ENCODE results near the gene AJAP1. TPM values are rescaled to one million over a fixed set of nuclear protein-coding genes. Genes with fewer than 3 reads are reported as not detected.

AJAP1 gene
- total and polyA plus RNA-seq, 2 of the 8 experiments (the other 6 are each of a cell fraction or from before 2014, with no cell fraction given): 1.9 to 6.2 TPM

GRCh38 chr1:4761324-4761723 is 106.9 kb downstream of the AJAP1 start:
- Histone ChIP-seq H2BK120ac (replicated peaks; ENCODE audit: low read depth, low read length) (no peak overlapping the region), H2AK5ac (ENCODE audit: low read depth, low read length) (no peak overlapping the region), H4K8ac (ENCODE audit: extremely low read depth, insufficient read depth, low read length) (no peak overlapping the region), H3K14ac (ENCODE audit: insufficient read length) (no peak overlapping the region), H3K56ac (replicated peaks; ENCODE audit: insufficient read length, low read depth, low read length) (no peak overlapping the region), H3K36me3 (ENCODE audit: control insufficient read depth in 2 of 4, insufficient read depth in 4 of 4, low read length in 3 of 4) (no peaks in the 10 kb centered on the region), H3K23ac (ENCODE audit: insufficient read length) (no peak overlapping the region), H4K5ac (ENCODE audit: insufficient read length, low read depth, low read length) (no peak overlapping the region), H3K23me2 (ENCODE audit: low read depth, low read length) (peaks cover 3% of the 10 kb centered on the region), H3K79me2 (ENCODE audit: control insufficient read depth in 1 of 2, insufficient read depth in 2 of 2, low read length in 2 of 2) (no peaks in the 10 kb centered on the region), H2BK12ac (ENCODE audit: low read depth, low read length) (no peak overlapping the region), H2AFZ (ENCODE audit: low read length) (no peak overlapping the region), H3K9me3 (ENCODE audit: insufficient read depth in 2 of 2, low read depth in 1 of 2, low read length in 1 of 2) (no peaks in the 10 kb centered on the region; a peak in 1 of 4 replicates), H3K27me3 (replicated peaks in 1 of 4; ENCODE audit: control insufficient read depth in 3 of 4, extremely low read depth in 1 of 4, insufficient read depth in 3 of 4, low read length in 3 of 4) (0 out of 7 replicates have a peak, but pooled peaks cover 0 to 4% (median 0%) of the 10 kb centered on the region in 4 experiments), H3K4me2 (ENCODE audit: insufficient read depth in 1 of 2, low read depth in 2 of 2, low read length in 2 of 2) (no peak overlapping the region), H3K4ac (replicated peaks; ENCODE audit: insufficient read length, low read depth, low read length) (no peak overlapping the region), H2BK20ac (ENCODE audit: low read length) (no peak overlapping the region), H3K4me1 (replicated peaks in 1 of 4; ENCODE audit: control insufficient read depth in 3 of 4, insufficient read depth in 4 of 4, low read length in 3 of 4) (peaks cover 3 to 10% (median 7%) of the 10 kb centered on the region in 4 experiments), H3K4me3 (ENCODE audit: extremely low read depth in 1 of 4, insufficient read depth in 2 of 4, low read depth in 3 of 4, low read length in 4 of 4) (no peak overlapping the region), H3K9ac (replicated peaks in 1 of 4; ENCODE audit: extremely low read depth in 1 of 4, low read depth in 3 of 4, low read length in 3 of 4) (no peak overlapping the region), H2BK5ac (ENCODE audit: low read depth, low read length) (no peak overlapping the region), H2BK15ac (ENCODE audit: low read length) (no peak overlapping the region), H3K18ac (ENCODE audit: extremely low read depth, low read length) (no peak overlapping the region), H4K91ac (replicated peaks; ENCODE audit: insufficient read length, low read length) (no peak overlapping the region), H4K20me1 (replicated peaks in 1 of 2; ENCODE audit: control insufficient read depth in 1 of 2, insufficient read depth in 2 of 2, low read length in 2 of 2) (peaks cover 0 to 2% of the 10 kb centered on the region in 2 experiments), H3K79me1 (ENCODE audit: low read depth, low read length) (no peaks in the 10 kb centered on the region; the same call in 1 of the 2 replicates), H3K27ac (ENCODE audit: low read depth, low read length) (no peak overlapping the region)
- DNase-seq (ENCODE audit: low read depth in 1 of 2, low spot score in 2 of 2) (no peak), FAIRE-seq (no peak)
- TF ChIP-seq HDAC2 (IDR thresholded peaks at IDR 0.05; ENCODE audit: borderline replicate concordance in 1 of 2, low read depth in 2 of 2, low read length in 2 of 2) (no peak), TBP (IDR thresholded peaks at IDR 0.05; ENCODE audit: low read depth, low read length) (no peak), YY1 (IDR thresholded peaks at IDR 0.05; ENCODE audit: low read depth, low read length) (no peak), SUZ12 (IDR thresholded peaks at IDR 0.05; ENCODE audit: low read length) (no peak), RBBP5 (IDR thresholded peaks at IDR 0.05; ENCODE audit: borderline replicate concordance, low read depth, low read length) (no peak), CBX5 (IDR thresholded peaks at IDR 0.05; ENCODE audit: low read depth, low read length) (no peak), SIX5 (IDR thresholded peaks at IDR 0.05; ENCODE audit: low read depth, low read length) (no peak), SRF (IDR thresholded peaks at IDR 0.05; ENCODE audit: low read depth, low read length) (no peak), POLR2A (IDR thresholded peaks at IDR 0.05; ENCODE audit: control extremely low read depth in 1 of 2, low read depth in 2 of 2, low read length in 2 of 2) (no peak), CHD2 (IDR thresholded peaks at IDR 0.05; ENCODE audit: low read length) (no peak), RXRA (IDR thresholded peaks at IDR 0.05; ENCODE audit: insufficient read depth, low read depth, low read length) (no peak), CBX8 (IDR thresholded peaks at IDR 0.05; ENCODE audit: borderline replicate concordance, low read depth, low read length) (no peak)
- ChIA-PET POLR2A (ENCODE audit: partially characterized antibody) (no interaction called here), CTCF (ENCODE audit: partially characterized antibody) (no interaction called here)
- 92% methylated on average over 5 of the region's 5 CpGs; no CpG with 5 or more reads in 1 of the 2 experiments for WGBS, 2 experiments (ENCODE audit: extremely low coverage in 1 of 2, insufficient coverage in 1 of 2, insufficient read length in 1 of 2, insufficient replicate concordance in 2 of 2, low coverage in 1 of 2, low lambda C conversion rate in 2 of 2, missing lambda C conversion rate in 1 of 2)

Measured in H1 (cell line).